ENCODE results near the gene DPP6.
"Not testable (repeated sequence)": the region's sequence is repeated elsewhere in the genome, so short reads cannot be mapped to it uniquely, and the experiment has no call there.

Gene DPP6

GRCh38 chr7:154054664-154055063 lies 2.5 kb downstream of the DPP6 start:
- H3K9me3 Mint-ChIP-seq; H3K36me3 Mint-ChIP-seq (ENCODE audit: low read depth); H3K4me1 Mint-ChIP-seq (ENCODE audit: low read depth); H3K4me3 Mint-ChIP-seq; H3K27ac Mint-ChIP-seq: not testable (repeated sequence)
- peaks cover 15% of the 10 kb centered on the region for H3K27me3 Mint-ChIP-seq (ENCODE audit: low read depth)

- H3K9me3 Mint-ChIP-seq; H3K4me1 Mint-ChIP-seq (ENCODE audit: low read depth); H3K27ac Mint-ChIP-seq; H3K36me3 Mint-ChIP-seq (ENCODE audit: low read depth); H3K4me3 Mint-ChIP-seq: not testable (repeated sequence)
- peaks cover 15% of the 10 kb centered on the region for H3K27me3 Mint-ChIP-seq (ENCODE audit: low read depth)
Measured at GRCh38 chr7:154055491-154056106, 3.4 kb downstream of the DPP6 start.

- H3K27ac Mint-ChIP-seq; H3K36me3 Mint-ChIP-seq (ENCODE audit: low read depth); H3K27me3 Mint-ChIP-seq (ENCODE audit: low read depth); H3K4me3 Mint-ChIP-seq; H3K9me3 Mint-ChIP-seq; H3K4me1 Mint-ChIP-seq (ENCODE audit: low read depth): not testable (repeated sequence)
Measured at GRCh38 chr7:154058783-154059182, 6.6 kb downstream of the DPP6 start.

GRCh38 chr7:154060551-154060950 lies 8.4 kb downstream of the DPP6 start:
- not testable (repeated sequence) for H3K27ac Mint-ChIP-seq; H3K27me3 Mint-ChIP-seq (ENCODE audit: low read depth); H3K4me3 Mint-ChIP-seq; H3K4me1 Mint-ChIP-seq (ENCODE audit: low read depth); H3K36me3 Mint-ChIP-seq (ENCODE audit: low read depth)
- H3K9me3 Mint-ChIP-seq, result peaks cover 12% of the 10 kb centered on the region

- H3K27ac Mint-ChIP-seq; H3K36me3 Mint-ChIP-seq (ENCODE audit: low read depth); H3K4me3 Mint-ChIP-seq; H3K9me3 Mint-ChIP-seq; H3K27me3 Mint-ChIP-seq (ENCODE audit: low read depth); H3K4me1 Mint-ChIP-seq (ENCODE audit: low read depth): not testable (repeated sequence)
Measured at GRCh38 chr7:154071833-154072232, 19.6 kb downstream of the DPP6 start.

- H3K4me1 Mint-ChIP-seq (ENCODE audit: low read depth); H3K27me3 Mint-ChIP-seq (ENCODE audit: low read depth); H3K36me3 Mint-ChIP-seq (ENCODE audit: low read depth); H3K9me3 Mint-ChIP-seq; H3K27ac Mint-ChIP-seq; H3K4me3 Mint-ChIP-seq: not testable (repeated sequence)
Measured at GRCh38 chr7:154072395-154073181, 20.4 kb downstream of the DPP6 start.

GRCh38 chr7:154078523-154078922 lies 26.3 kb downstream of the DPP6 start:
- not testable (repeated sequence) for H3K27ac Mint-ChIP-seq; H3K9me3 Mint-ChIP-seq; H3K4me3 Mint-ChIP-seq; H3K36me3 Mint-ChIP-seq (ENCODE audit: low read depth); H3K4me1 Mint-ChIP-seq (ENCODE audit: low read depth); H3K27me3 Mint-ChIP-seq (ENCODE audit: low read depth)

GRCh38 chr7:154080249-154080648 lies 28.1 kb downstream of the DPP6 start:
- H3K4me1 Mint-ChIP-seq (ENCODE audit: low read depth); H3K27me3 Mint-ChIP-seq (ENCODE audit: low read depth); H3K27ac Mint-ChIP-seq; H3K9me3 Mint-ChIP-seq; H3K36me3 Mint-ChIP-seq (ENCODE audit: low read depth); H3K4me3 Mint-ChIP-seq: not testable (repeated sequence)

- not testable (repeated sequence) for H3K27ac Mint-ChIP-seq; H3K4me1 Mint-ChIP-seq (ENCODE audit: low read depth); H3K36me3 Mint-ChIP-seq (ENCODE audit: low read depth); H3K27me3 Mint-ChIP-seq (ENCODE audit: low read depth); H3K9me3 Mint-ChIP-seq; H3K4me3 Mint-ChIP-seq
Measured at GRCh38 chr7:154087037-154087725, 35.0 kb downstream of the DPP6 start.

- H3K4me1 Mint-ChIP-seq (ENCODE audit: low read depth); H3K36me3 Mint-ChIP-seq (ENCODE audit: low read depth); H3K27ac Mint-ChIP-seq; H3K4me3 Mint-ChIP-seq; H3K27me3 Mint-ChIP-seq (ENCODE audit: low read depth); H3K9me3 Mint-ChIP-seq: not testable (repeated sequence)
Measured at GRCh38 chr7:154092093-154092492, 39.9 kb downstream of the DPP6 start.

- not testable (repeated sequence) for H3K9me3 Mint-ChIP-seq; H3K27ac Mint-ChIP-seq; H3K36me3 Mint-ChIP-seq (ENCODE audit: low read depth); H3K4me3 Mint-ChIP-seq; H3K27me3 Mint-ChIP-seq (ENCODE audit: low read depth); H3K4me1 Mint-ChIP-seq (ENCODE audit: low read depth)
Measured at GRCh38 chr7:154095201-154095600, 43.0 kb downstream of the DPP6 start.

- H3K36me3 Mint-ChIP-seq (ENCODE audit: low read depth); H3K27ac Mint-ChIP-seq; H3K27me3 Mint-ChIP-seq (ENCODE audit: low read depth); H3K4me1 Mint-ChIP-seq (ENCODE audit: low read depth); H3K4me3 Mint-ChIP-seq: not testable (repeated sequence)
- H3K9me3 Mint-ChIP-seq, result peaks cover 14% of the 10 kb centered on the region
Measured at GRCh38 chr7:154105063-154105462, 52.9 kb downstream of the DPP6 start.

- not testable (repeated sequence) for H3K27ac Mint-ChIP-seq; H3K4me1 Mint-ChIP-seq (ENCODE audit: low read depth); H3K27me3 Mint-ChIP-seq (ENCODE audit: low read depth); H3K9me3 Mint-ChIP-seq; H3K36me3 Mint-ChIP-seq (ENCODE audit: low read depth); H3K4me3 Mint-ChIP-seq
Measured at GRCh38 chr7:154109615-154110014, 57.4 kb downstream of the DPP6 start.

- H3K4me1 Mint-ChIP-seq (ENCODE audit: low read depth); H3K9me3 Mint-ChIP-seq; H3K4me3 Mint-ChIP-seq; H3K36me3 Mint-ChIP-seq (ENCODE audit: low read depth); H3K27me3 Mint-ChIP-seq (ENCODE audit: low read depth); H3K27ac Mint-ChIP-seq: not testable (repeated sequence)
Measured at GRCh38 chr7:154113732-154114351, 61.6 kb downstream of the DPP6 start.
